ENCODE results near the gene PLSCR4. TPM values are rescaled to one million over a fixed set of nuclear protein-coding genes. Genes with fewer than 3 reads are reported as not detected.
A peak's percentile ranks its signal among the peaks of the same experiment; 100 is the strongest.

PLSCR4 gene
- total and polyA plus RNA-seq, 4 donors: 10.8 to 95.2 (median 20.8) TPM

DNA sequence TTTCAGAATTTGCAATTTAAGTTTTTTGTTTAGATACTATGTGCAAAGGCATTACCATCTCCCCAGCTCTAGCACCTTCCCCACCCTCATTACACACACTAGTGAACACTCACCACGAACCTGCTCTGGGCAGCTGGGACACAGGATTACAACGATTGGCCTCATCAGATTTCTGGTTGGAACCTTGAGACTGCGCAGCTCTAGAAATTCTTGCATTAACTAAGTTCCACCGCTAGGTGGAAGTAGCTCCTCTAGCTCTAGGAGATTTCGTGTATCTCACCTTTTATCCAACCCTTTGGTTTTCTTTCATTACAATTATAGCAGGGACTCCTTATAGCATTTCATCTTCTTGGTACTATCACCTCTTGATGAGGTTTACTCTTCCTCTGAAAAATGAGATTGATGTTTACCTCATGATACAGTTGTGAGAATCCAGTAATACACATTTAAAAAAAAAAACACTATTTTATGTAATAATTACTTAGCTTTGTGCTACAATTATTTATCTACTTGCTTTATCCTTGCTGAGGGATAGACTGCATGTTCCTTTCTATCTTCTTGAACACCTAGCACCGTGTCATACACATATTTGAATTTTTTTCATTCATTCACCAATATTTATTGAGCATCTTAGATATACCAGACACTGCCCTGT is 61.3 kb downstream of the PLSCR4 start:
- no peak overlapping the region for H3K9ac ChIP-seq (ENCODE audit: insufficient read depth in 1 of 2, low read length in 2 of 2)
- no peak overlapping the region for H3K27ac ChIP-seq (ENCODE audit: low read depth in 1 of 2, low read length in 1 of 2)
- TF ChIP-seq, protein P1, sequence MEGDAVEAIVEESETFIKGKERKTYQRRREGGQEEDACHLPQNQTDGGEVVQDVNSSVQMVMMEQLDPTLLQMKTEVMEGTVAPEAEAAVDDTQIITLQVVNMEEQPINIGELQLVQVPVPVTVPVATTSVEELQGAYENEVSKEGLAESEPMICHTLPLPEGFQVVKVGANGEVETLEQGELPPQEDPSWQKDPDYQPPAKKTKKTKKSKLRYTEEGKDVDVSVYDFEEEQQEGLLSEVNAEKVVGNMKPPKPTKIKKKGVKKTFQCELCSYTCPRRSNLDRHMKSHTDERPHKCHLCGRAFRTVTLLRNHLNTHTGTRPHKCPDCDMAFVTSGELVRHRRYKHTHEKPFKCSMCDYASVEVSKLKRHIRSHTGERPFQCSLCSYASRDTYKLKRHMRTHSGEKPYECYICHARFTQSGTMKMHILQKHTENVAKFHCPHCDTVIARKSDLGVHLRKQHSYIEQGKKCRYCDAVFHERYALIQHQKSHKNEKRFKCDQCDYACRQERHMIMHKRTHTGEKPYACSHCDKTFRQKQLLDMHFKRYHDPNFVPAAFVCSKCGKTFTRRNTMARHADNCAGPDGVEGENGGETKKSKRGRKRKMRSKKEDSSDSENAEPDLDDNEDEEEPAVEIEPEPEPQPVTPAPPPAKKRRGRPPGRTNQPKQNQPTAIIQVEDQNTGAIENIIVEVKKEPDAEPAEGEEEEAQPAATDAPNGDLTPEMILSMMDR (IDR thresholded peaks at IDR 0.05; ENCODE audit: control extremely low read depth, extremely low read depth): peak; percentile 42
- H3K9me3 ChIP-seq (ENCODE audit: control insufficient read depth in 4 of 4, insufficient read depth in 3 of 4, low read length in 3 of 4): no peaks in the 10 kb centered on the region
- no peaks in the 10 kb centered on the region for H3K27me3 ChIP-seq (ENCODE audit: control insufficient read depth in 3 of 3, insufficient read depth in 3 of 3, low read length in 2 of 3)
- peaks cover 0 to 21% (median 0%) of the 10 kb centered on the region in 4 donors for H3K36me3 ChIP-seq (ENCODE audit: control insufficient read depth in 4 of 4, insufficient read depth in 4 of 4, low read length in 4 of 4)
- peak; percentile 22 to 74 (median 70) for DNase-seq
- ATAC-seq (ENCODE audit: insufficient read depth, low FRiP score): peak; percentile 54
- H3K4me1 ChIP-seq (ENCODE audit: control insufficient read depth in 5 of 5, insufficient read depth in 5 of 5, low read length in 5 of 5): no peaks in the 10 kb centered on the region
- 14 to 16% methylated on average over 6 of the region's 6 CpGs for WGBS, 2 donors
- H3K4me3 ChIP-seq: no peak overlapping the region

DNA sequence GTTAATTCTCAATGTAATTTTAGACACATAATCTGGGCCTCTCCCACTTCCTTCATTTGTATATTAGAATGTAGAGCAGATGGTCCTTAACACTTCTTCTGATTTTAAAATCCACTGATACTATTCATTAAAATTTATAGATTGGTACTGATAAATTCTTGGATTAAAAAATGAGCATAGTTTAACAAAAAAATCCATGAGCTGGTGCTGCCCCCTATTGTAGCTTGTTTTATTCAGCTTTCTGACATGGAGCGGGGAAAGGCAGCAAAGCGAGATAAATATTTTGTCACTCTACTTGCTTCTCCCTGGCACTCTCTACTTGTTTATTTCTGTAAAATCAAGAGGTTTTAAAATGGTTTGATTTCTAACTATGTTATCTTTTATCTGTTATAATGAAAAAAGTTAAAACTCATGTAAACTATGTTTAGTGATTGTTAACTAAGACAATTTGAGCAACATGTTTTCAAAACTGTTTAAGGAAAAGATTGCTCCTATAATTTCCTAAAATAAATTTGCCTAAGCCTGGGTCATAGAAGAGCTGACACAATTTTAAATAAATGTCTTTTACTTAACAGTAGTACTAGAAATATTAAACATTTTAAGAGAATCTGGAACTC is 63.5 kb downstream of the PLSCR4 start:
- DNase-seq (peak; percentile 22 to 65 (median 56)), ATAC-seq (ENCODE audit: insufficient read depth, low FRiP score) (no peak)
- no peak overlapping the region for H3K4me3 ChIP-seq
- H3K9me3 ChIP-seq (ENCODE audit: control insufficient read depth in 4 of 4, insufficient read depth in 3 of 4, low read length in 3 of 4): no peaks in the 10 kb centered on the region
- H3K27me3 ChIP-seq (ENCODE audit: control insufficient read depth in 3 of 3, insufficient read depth in 3 of 3, low read length in 2 of 3): no peaks in the 10 kb centered on the region
- H3K27ac ChIP-seq (ENCODE audit: low read depth in 1 of 2, low read length in 1 of 2): no peak overlapping the region
- H3K36me3 ChIP-seq (ENCODE audit: control insufficient read depth in 4 of 4, insufficient read depth in 4 of 4, low read length in 4 of 4): peaks cover 0 to 13% (median 0%) of the 10 kb centered on the region in 4 donors
- H3K4me1 ChIP-seq (ENCODE audit: control insufficient read depth in 5 of 5, insufficient read depth in 5 of 5, low read length in 5 of 5): no peaks in the 10 kb centered on the region
- H3K9ac ChIP-seq (ENCODE audit: insufficient read depth in 1 of 2, low read length in 2 of 2): no peak overlapping the region
- TF ChIP-seq, protein P1 (IDR thresholded peaks at IDR 0.05; ENCODE audit: control extremely low read depth, extremely low read depth): peak; percentile 19
- WGBS, 2 donors: 35 to 83% methylated on average over 2 of the region's 2 CpGs

DNA sequence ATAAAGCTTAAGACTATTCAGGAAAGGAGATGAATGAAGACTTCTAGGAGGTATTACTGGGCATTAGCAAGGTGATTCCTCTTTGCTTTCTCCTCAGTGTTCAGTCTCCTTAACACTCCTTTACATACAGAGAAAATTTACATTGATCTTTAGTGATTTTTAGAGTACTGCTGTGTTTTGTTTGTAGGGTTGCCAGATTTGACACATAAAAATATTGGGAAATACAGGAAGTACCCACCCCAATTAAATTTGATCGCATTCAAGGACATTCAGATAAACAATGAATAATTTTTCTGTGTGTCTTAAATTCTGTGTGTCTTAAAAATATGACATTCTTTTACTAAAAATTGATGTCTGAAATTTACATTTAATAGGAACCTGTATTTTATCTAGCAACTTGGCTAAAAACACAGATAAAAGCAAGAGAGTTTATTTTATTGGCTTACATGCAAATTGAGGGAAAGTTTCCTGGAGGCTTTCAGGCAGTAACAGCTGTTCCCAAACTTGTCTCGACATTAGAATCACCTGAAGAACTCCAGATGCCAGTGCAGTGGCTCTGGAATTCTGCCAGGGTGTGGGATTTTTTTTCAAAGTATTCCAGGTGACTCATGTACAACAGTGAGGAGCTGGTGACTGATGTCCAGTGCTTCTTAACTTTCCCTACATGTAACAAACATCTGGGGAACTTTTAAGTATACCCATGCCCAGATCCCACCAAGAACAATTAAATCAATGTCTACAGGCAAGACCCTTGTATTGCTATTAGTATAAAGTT is 66.5 kb downstream of the PLSCR4 start:
- no peak for ATAC-seq (ENCODE audit: insufficient read depth, low FRiP score)
- no peak overlapping the region for H3K9ac ChIP-seq (ENCODE audit: insufficient read depth in 1 of 2, low read length in 2 of 2)

More for the DNA sequence above, 66.5 kb downstream of the PLSCR4 start:
- no peaks in the 10 kb centered on the region for H3K9me3 ChIP-seq (ENCODE audit: control insufficient read depth in 4 of 4, insufficient read depth in 3 of 4, low read length in 3 of 4)
- no peaks in the 10 kb centered on the region for H3K4me1 ChIP-seq (ENCODE audit: control insufficient read depth in 5 of 5, insufficient read depth in 5 of 5, low read length in 5 of 5)
- TF ChIP-seq, protein P1 (IDR thresholded peaks at IDR 0.05; ENCODE audit: control extremely low read depth, extremely low read depth): no peak
- H3K27ac ChIP-seq (ENCODE audit: low read depth in 1 of 2, low read length in 1 of 2): no peak overlapping the region
- no peak overlapping the region for H3K4me3 ChIP-seq
- DNase-seq: no peak
- no peaks in the 10 kb centered on the region for H3K27me3 ChIP-seq (ENCODE audit: control insufficient read depth in 3 of 3, insufficient read depth in 3 of 3, low read length in 2 of 3)
- WGBS, 2 donors: 48 to 75% methylated on average over 2 of the region's 2 CpGs
- peaks cover 0 to 9% (median 0%) of the 10 kb centered on the region in 4 donors for H3K36me3 ChIP-seq (ENCODE audit: control insufficient read depth in 4 of 4, insufficient read depth in 4 of 4, low read length in 4 of 4)

Data from lung (tissue), 12 donors.